OCI-LY1 (cell line): Measurements from ENCODE around the gene APOA4.

Source experiments
- H2AFZ ChIP-seq: fragments of 200-600 bp; sonication (generic), shearing (Covaris generic); 2 replicates; pipeline ENCODE4 v1.6.0; 2014; ENCODE audit warnings: antibody characterized with exemption, mild to moderate bottlenecking, low read length
- H3F3A ChIP-seq: fragments of 200-600 bp; sonication (generic), shearing (Covaris generic); 2 replicates; pipeline ENCODE4 v1.6.0; 2014; ENCODE audit warnings: mild to moderate bottlenecking, antibody characterized with exemption, low read length, moderate library complexity; ENCODE audit not compliant: insufficient read depth
- H3K27ac ChIP-seq: fragments of 200-600 bp; sonication (generic); 2 replicates; pipeline ENCODE4 v1.5.1; 2014; ENCODE audit warnings: low read length, mixed run types, mild to moderate bottlenecking, low read depth; ENCODE audit not compliant: poor library complexity, severe bottlenecking
- H3K27me3 ChIP-seq: fragments of 200-600 bp; sonication (generic); 2 replicates; pipeline ENCODE4 v1.6.0; 2014; ENCODE audit warnings: antibody characterized with exemption, mild to moderate bottlenecking, low read length, moderate library complexity; ENCODE audit not compliant: insufficient read depth
- H3K36me3 ChIP-seq: fragments of 200-600 bp; sonication (generic); 2 replicates; pipeline ENCODE4 v1.6.1; 2014; ENCODE audit warnings: mild to moderate bottlenecking, antibody characterized with exemption, low read length, moderate library complexity, mixed read lengths; ENCODE audit not compliant: insufficient read depth
- H3K4me1 ChIP-seq: fragments of 200-600 bp; sonication (generic); 2 replicates; pipeline ENCODE4 v1.5.1; 2014; ENCODE audit warnings: mild to moderate bottlenecking, low read length, moderate library complexity; ENCODE audit not compliant: insufficient read depth, severe bottlenecking
- H3K4me2 ChIP-seq: fragments of 200-600 bp; sonication (generic), shearing (Covaris generic); 2 replicates; pipeline ENCODE4 v1.6.1; 2014; ENCODE audit warnings: low read length
- H3K4me3 ChIP-seq: fragments of 200-600 bp; sonication (generic); 2 replicates; pipeline ENCODE4 v1.5.1; 2014; ENCODE audit warnings: low read length, low read depth, mild to moderate bottlenecking, mixed read lengths; ENCODE audit not compliant: poor library complexity, severe bottlenecking
- H3K79me2 ChIP-seq: fragments of 200-600 bp; shearing (Covaris generic); 2 replicates; pipeline ENCODE4 v1.6.1; 2016; ENCODE audit warnings: mixed run types, low read length, mixed read lengths; ENCODE audit not compliant: insufficient read depth
- H3K9ac ChIP-seq: fragments of 200-600 bp; sonication (generic), shearing (Covaris generic); 2 replicates; pipeline ENCODE4 v1.6.1; 2014; ENCODE audit warnings: mild to moderate bottlenecking, low read length, mixed read lengths
- H3K9me2 ChIP-seq: fragments of 200-600 bp; sonication (generic), shearing (Covaris generic); 2 replicates; pipeline ENCODE4 v1.6.1; 2014; ENCODE audit warnings: low read depth, mild to moderate bottlenecking, low read length, mixed read lengths
- H3K9me3 ChIP-seq: fragments of 200-600 bp; shearing (Covaris generic); 2 replicates; pipeline ENCODE4 v1.6.1; 2014; ENCODE audit warnings: low read length, mixed read lengths
- H4K20me1 ChIP-seq: fragments of 200-600 bp; sonication (generic), shearing (Covaris generic); 2 replicates; pipeline ENCODE4 v1.6.0; 2016; ENCODE audit warnings: mild to moderate bottlenecking, low read length; ENCODE audit not compliant: insufficient read depth
- CTCF ChIP-seq: fragments of 200-600 bp; sonication (generic), shearing (Covaris generic); IDR thresholded peaks from 2 replicates; pipeline ENCODE4 v1.5.1; 2017; ENCODE audit warnings: mild to moderate bottlenecking, antibody characterized with exemption, low read length, moderate library complexity, mixed read lengths
- EZH2 ChIP-seq: fragments of 200-600 bp; sonication (generic), shearing (Covaris generic); IDR thresholded peaks from 2 replicates; pipeline ENCODE4 v1.8.0; 2017; ENCODE audit warnings: borderline replicate concordance, mixed run types, mild to moderate bottlenecking, antibody characterized with exemption, low read length, moderate library complexity, mixed read lengths

Gene APOA4

GRCh38 chr11:116788534-116788933, 34.6 kb downstream of the APOA4 start:
- peaks cover 10% of the 10 kb centered on the region; the same call in 1 of the 2 replicates for H3K79me2 ChIP-seq
- peak overlapping the region; percentile 84 for H3K9ac ChIP-seq
- peaks cover 28% of the 10 kb centered on the region for H3K4me1 ChIP-seq
- no peaks in the 10 kb centered on the region for H3K9me2 ChIP-seq
- H3F3A ChIP-seq, result no peaks in the 10 kb centered on the region
- no peaks in the 10 kb centered on the region for H3K9me3 ChIP-seq
- TF ChIP-seq EZH2 (no peak), CTCF (no peak)
- peaks cover 32% of the 10 kb centered on the region for H3K36me3 ChIP-seq
- no peaks in the 10 kb centered on the region for H3K27me3 ChIP-seq
- H3K27ac ChIP-seq, result no peak overlapping the region
- no peaks in the 10 kb centered on the region for H4K20me1 ChIP-seq
- H3K4me3 ChIP-seq, result peak overlapping the region; percentile 89
- H2AFZ ChIP-seq, result no peak overlapping the region
- H3K4me2 ChIP-seq, result peak overlapping the region; percentile 98

- Histone ChIP-seq H3F3A (no peaks in the 10 kb centered on the region), H3K4me2 (peak within 1 kb of the TSS; percentile 98), H3K27me3 (no peaks in the 10 kb centered on the region), H3K9me2 (no peaks in the 10 kb centered on the region), H3K9me3 (no peaks in the 10 kb centered on the region), H3K79me2 (peaks cover 10% of the 10 kb centered on the region; the same call in 1 of the 2 replicates), H3K9ac (peak within 1 kb of the TSS; percentile 84), H3K36me3 (peaks cover 38% of the 10 kb centered on the region), H3K27ac (no peak within 1 kb of the TSS), H4K20me1 (no peaks in the 10 kb centered on the region), H2AFZ (no peak within 1 kb of the TSS), H3K4me1 (peaks cover 28% of the 10 kb centered on the region), H3K4me3 (peak within 1 kb of the TSS; percentile 89)
- no peak for TF ChIP-seq CTCF
- no peak for TF ChIP-seq EZH2
Measured at GRCh38 chr11:116787786-116788486, 35.2 kb downstream of the APOA4 start, which contains the start of gene ZPR1. Gene ZPR1, minus strand, starts transcription at chr11:116788023. Its CDS starts 33 bp downstream, at chr11:116787990.

- peak overlapping the region; percentile 98 for H3K4me2 ChIP-seq
- no peaks in the 10 kb centered on the region for H3F3A ChIP-seq
- H3K27ac ChIP-seq, result no peak overlapping the region
- H3K27me3 ChIP-seq, result no peaks in the 10 kb centered on the region
- peak overlapping the region; percentile 89 for H3K4me3 ChIP-seq
- TF ChIP-seq EZH2 (no peak), CTCF (no peak)
- H3K79me2 ChIP-seq, result peaks cover 10% of the 10 kb centered on the region; the same call in 1 of the 2 replicates
- peaks cover 43% of the 10 kb centered on the region for H3K36me3 ChIP-seq
- H4K20me1 ChIP-seq, result no peaks in the 10 kb centered on the region
- H3K9me2 ChIP-seq, result no peaks in the 10 kb centered on the region
- peaks cover 28% of the 10 kb centered on the region for H3K4me1 ChIP-seq
- H2AFZ ChIP-seq, result no peak overlapping the region
- peak overlapping the region; percentile 84 for H3K9ac ChIP-seq
- no peaks in the 10 kb centered on the region for H3K9me3 ChIP-seq
Measured at GRCh38 chr11:116787436-116787785, 35.7 kb downstream of the APOA4 start.
